H1 (cell line): Measurements from ENCODE around the gene POLR3C. TPM values are rescaled to one million over a fixed set of nuclear protein-coding genes. Genes with fewer than 3 reads are reported as not detected.
"Not testable (repeated sequence)": the region's sequence is repeated elsewhere in the genome, so short reads cannot be mapped to it uniquely, and the experiment has no call there.

ENCODE experiments used
- CTCF ChIA-PET: fragments of 300-600 bp; sonication (Branson Sonifier 250); formaldehyde crosslinking; loops from one replicate; lab custom pipeline; 2021; ENCODE audit not compliant: partially characterized antibody; lab: Charles Lee
- POLR2A ChIA-PET: fragments of 300-600 bp; sonication (Branson Sonifier 250); formaldehyde crosslinking; loops from one replicate; lab custom pipeline; 2021; ENCODE audit warnings: inconsistent platforms; ENCODE audit not compliant: partially characterized antibody; lab: Charles Lee
- DNase-seq, 2 experiments: peaks; one replicate each; pipeline versions ENCODE4 v3.0.0 to v3.0.0-alpha.2; 2010 to 2022; ENCODE audit warnings: low spot score in 2 of 2, low read depth in 1 of 2, mixed read lengths in 1 of 2
- FAIRE-seq: peaks from 2 replicates; lab custom pipeline; 2011; peaks lifted over from hg19 to GRCh38; lab: Jason Lieb, UNC
- H2AFZ ChIP-seq: 2 replicates; pipeline ENCODE4 v1.8.1; 2012; ENCODE audit warnings: low read length, inconsistent platforms
- H2AK5ac ChIP-seq: 2 replicates; pipeline ENCODE4 v1.6.1; 2013; ENCODE audit warnings: low read depth, low read length
- H2BK120ac ChIP-seq: replicated peaks from 2 replicates; pipeline ENCODE3; 2013; ENCODE audit warnings: low read depth, low read length, inconsistent platforms
- H2BK12ac ChIP-seq: 2 replicates; pipeline ENCODE4 v1.6.1; 2013; ENCODE audit warnings: low read depth, low read length
- H2BK15ac ChIP-seq: 2 replicates; pipeline ENCODE4 v1.6.1; 2013; ENCODE audit warnings: low read length
- H2BK20ac ChIP-seq: 2 replicates; pipeline ENCODE4 v1.6.1; 2013; ENCODE audit warnings: low read length
- H2BK5ac ChIP-seq: 2 replicates; pipeline ENCODE4 v1.6.1; 2013; ENCODE audit warnings: low read depth, low read length
- H3K14ac ChIP-seq: 2 replicates; pipeline ENCODE4 v1.6.1; 2013; ENCODE audit warnings: inconsistent platforms; ENCODE audit not compliant: insufficient read length
- H3K18ac ChIP-seq: 2 replicates; pipeline ENCODE4 v1.6.1; 2013; ENCODE audit warnings: low read length; ENCODE audit errors: extremely low read depth
- H3K23ac ChIP-seq: 2 replicates; pipeline ENCODE4 v1.6.1; 2013; ENCODE audit warnings: inconsistent platforms; ENCODE audit not compliant: insufficient read length
- H3K23me2 ChIP-seq: 2 replicates; pipeline ENCODE4 v1.6.1; 2013; ENCODE audit warnings: low read depth, low read length
- H3K27ac ChIP-seq: 2 replicates; pipeline ENCODE4 v1.6.1; 2011; ENCODE audit warnings: low read depth, low read length, inconsistent platforms
- H3K27me3 ChIP-seq, 4 experiments: replicated peaks in 1 of 4; 1 replicate in 1 of 4; 2 replicates in 3 of 4; pipeline versions ENCODE4 v1.6.1 to v1.8.1; 2011 to 2013; ENCODE audit warnings: low read length in 3 of 4, mild to moderate bottlenecking in 3 of 4, inconsistent platforms in 2 of 4, mixed read lengths in 2 of 4, moderate library complexity in 1 of 4; ENCODE audit not compliant: control insufficient read depth in 3 of 4, insufficient read depth in 3 of 4; ENCODE audit errors: extremely low read depth in 1 of 4
- H3K36me3 ChIP-seq, 4 experiments: 2 replicates each; pipeline versions ENCODE4 v1.6.1 to v1.8.1; 2011 to 2013; ENCODE audit warnings: mild to moderate bottlenecking in 4 of 4, low read length in 3 of 4, moderate library complexity in 2 of 4, control low read depth in 1 of 4, inconsistent platforms in 1 of 4; ENCODE audit not compliant: insufficient read depth in 4 of 4, control insufficient read depth in 2 of 4
- H3K4ac ChIP-seq: replicated peaks from 2 replicates; pipeline ENCODE3; 2013; ENCODE audit warnings: low read length, low read depth, mixed read lengths, inconsistent platforms; ENCODE audit not compliant: insufficient read length
- H3K4me1 ChIP-seq, 4 experiments: replicated peaks in 1 of 4; 1 replicate in 1 of 4; 2 replicates in 3 of 4; pipeline versions ENCODE4 v1.6.1 to v1.8.1; 2011 to 2013; ENCODE audit warnings: low read length in 3 of 4, inconsistent platforms in 2 of 4, mixed read lengths in 1 of 4; ENCODE audit not compliant: insufficient read depth in 4 of 4, control insufficient read depth in 3 of 4
- H3K4me2 ChIP-seq, 2 experiments: 2 replicates each; pipeline versions ENCODE4 v1.6.1 to v1.8.1; 2011 to 2013; ENCODE audit warnings: low read depth in 2 of 2, low read length in 2 of 2, control low read depth in 1 of 2, inconsistent platforms in 1 of 2, mild to moderate bottlenecking in 1 of 2; ENCODE audit not compliant: insufficient read depth in 1 of 2
- H3K4me3 ChIP-seq, 4 experiments: fragments of 200-600, 300-600 bp in 1 of 4; sonication (generic), shearing (Covaris generic), sonication (Bioruptor Twin) in 1 of 4; 2 replicates each; pipeline versions ENCODE4 v1.5.1 to v1.8.1; 2011 to 2016; ENCODE audit warnings: low read length in 4 of 4, low read depth in 3 of 4, control low read depth in 2 of 4, inconsistent platforms in 2 of 4, mild to moderate bottlenecking in 2 of 4, mixed read lengths in 1 of 4, moderate library complexity in 1 of 4; ENCODE audit not compliant: insufficient read depth in 2 of 4; ENCODE audit errors: extremely low read depth in 1 of 4
- H3K56ac ChIP-seq: replicated peaks from 2 replicates; pipeline ENCODE3; 2013; ENCODE audit warnings: low read depth, mild to moderate bottlenecking, mixed read lengths, low read length, inconsistent platforms; ENCODE audit not compliant: insufficient read length
- H3K79me1 ChIP-seq: 2 replicates; pipeline ENCODE4 v1.6.1; 2013; ENCODE audit warnings: low read depth, low read length, control low read depth
- H3K79me2 ChIP-seq, 2 experiments: 2 replicates each; pipeline versions ENCODE4 v1.6.1 to v1.8.1; 2012 to 2013; ENCODE audit warnings: low read length in 2 of 2, mild to moderate bottlenecking in 2 of 2, inconsistent platforms in 1 of 2; ENCODE audit not compliant: insufficient read depth in 2 of 2, control insufficient read depth in 1 of 2
- H3K9ac ChIP-seq, 4 experiments: replicated peaks in 1 of 4; 1 replicate in 1 of 4; 2 replicates in 3 of 4; pipeline versions ENCODE4 v1.6.1 to v1.8.1; 2011 to 2013; ENCODE audit warnings: low read depth in 3 of 4, low read length in 3 of 4, control low read depth in 2 of 4, mild to moderate bottlenecking in 2 of 4, moderate library complexity in 2 of 4, inconsistent platforms in 1 of 4; ENCODE audit errors: extremely low read depth in 1 of 4
- H3K9me3 ChIP-seq, 2 experiments: 2 replicates each; pipeline versions ENCODE4 v1.6.1 to v1.8.1; 2012 to 2013; ENCODE audit warnings: mild to moderate bottlenecking in 2 of 2, moderate library complexity in 2 of 2, control low read depth in 1 of 2, inconsistent platforms in 1 of 2, low read depth in 1 of 2, low read length in 1 of 2, mixed read lengths in 1 of 2; ENCODE audit not compliant: insufficient read depth in 2 of 2
- H4K20me1 ChIP-seq, 2 experiments: replicated peaks in 1 of 2; 2 replicates each; pipeline versions ENCODE3 to v1.8.1; 2011 to 2013; ENCODE audit warnings: inconsistent platforms in 2 of 2, low read length in 2 of 2, mild to moderate bottlenecking in 1 of 2; ENCODE audit not compliant: insufficient read depth in 2 of 2, control insufficient read depth in 1 of 2
- H4K5ac ChIP-seq: 2 replicates; pipeline ENCODE4 v1.6.1; 2013; ENCODE audit warnings: low read length, low read depth, mixed read lengths, inconsistent platforms; ENCODE audit not compliant: insufficient read length
- H4K8ac ChIP-seq: 2 replicates; pipeline ENCODE4 v1.8.0; 2013; ENCODE audit warnings: mild to moderate bottlenecking, moderate library complexity, low read length, inconsistent platforms; ENCODE audit not compliant: insufficient read depth; ENCODE audit errors: extremely low read depth
- H4K91ac ChIP-seq: replicated peaks from 2 replicates; pipeline ENCODE3; 2013; ENCODE audit warnings: low read length, mixed read lengths, inconsistent platforms; ENCODE audit not compliant: insufficient read length
- WGBS, 2 experiments: shearing (Covaris generic) in 1 of 2; methylation state at CpG; one replicate each; pipeline versions ENCODE4 v1.1.6 to v1.1.7; 2013 to 2015; ENCODE audit warnings: low lambda C conversion rate in 2 of 2, mixed read lengths in 2 of 2, inconsistent platforms in 1 of 2, low coverage in 1 of 2, missing lambda C conversion rate in 1 of 2; ENCODE audit not compliant: insufficient replicate concordance in 2 of 2, insufficient coverage in 1 of 2, insufficient read length in 1 of 2; ENCODE audit errors: extremely low coverage in 1 of 2, missing lambda C conversion rate in 1 of 2; 5-methylcytosine and 5-hydroxymethylcytosine counted together
- polyA plus RNA-seq, 7 experiments: library from polyadenylated mRNA; depleted of rRNA in 3 of 7; stranded (reverse) in 5 of 7; unstranded in 2 of 7; fragments of >200 nt in 5 of 7; fragments of 200-250 nt in 2 of 7; gene quantifications; 1 replicate in 5 of 7; 2 replicates in 1 of 7; 4 replicates in 1 of 7; pipeline versions ENCODE4 v1.2.1 to v1.2.3, GENCODE V29; 2011 to 2013; ENCODE audit warnings: missing spikeins in 2 of 7, mixed read lengths in 2 of 7
- total RNA-seq: library from RNA; stranded (reverse); fragmentation: NEBNext Ultra II Directional; extraction: Animal tissue kit (Norgen Biotek cat#: 25700); gene quantifications from 2 replicates; pipeline ENCODE4 v1.2.1, GENCODE V29; 2021

Gene POLR3C
- total and polyA plus RNA-seq, 2 of the 8 experiments (the other 6 are each of a cell fraction or from before 2014, with no cell fraction given) = 26.8 TPM

DNA sequence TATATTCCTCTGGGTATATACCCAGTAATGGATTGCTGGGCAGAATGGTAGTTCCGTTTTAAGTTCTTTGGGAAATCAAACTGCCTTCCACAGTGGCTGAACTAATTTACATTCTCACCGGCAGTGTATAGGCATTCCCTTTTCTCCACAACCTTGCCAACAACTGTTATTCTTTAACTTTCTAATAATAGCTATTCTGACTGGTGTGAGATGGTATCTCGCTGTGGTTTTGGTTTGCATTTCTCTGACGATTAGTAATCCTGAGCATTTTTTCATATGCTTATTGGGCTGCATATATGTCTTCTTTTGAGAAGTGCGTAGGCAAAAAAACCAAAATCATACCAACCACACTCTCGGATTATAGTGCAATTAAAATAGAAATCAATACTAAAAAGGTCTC, 5.9 kb upstream of the POLR3C start:
- H3K56ac ChIP-seq, H2BK120ac ChIP-seq, POLR2A ChIA-PET, H3K4ac ChIP-seq, H2AFZ ChIP-seq, H3K79me2 ChIP-seq, H2BK5ac ChIP-seq, H3K36me3 ChIP-seq, H2AK5ac ChIP-seq, DNase-seq, H3K4me1 ChIP-seq, H3K18ac ChIP-seq, H4K8ac ChIP-seq, H3K23me2 ChIP-seq, H3K9ac ChIP-seq, H3K79me1 ChIP-seq, H3K23ac ChIP-seq, FAIRE-seq, H3K27ac ChIP-seq, H4K91ac ChIP-seq, H3K14ac ChIP-seq, H4K5ac ChIP-seq, CTCF ChIA-PET, H4K20me1 ChIP-seq, H2BK15ac ChIP-seq, H2BK12ac ChIP-seq, H3K9me3 ChIP-seq, H2BK20ac ChIP-seq, H3K4me3 ChIP-seq, H3K27me3 ChIP-seq, H3K4me2 ChIP-seq: not testable (repeated sequence)
- 80% methylated on average over 4 of the region's 6 CpGs; no CpG with 5 or more reads in 1 of the 2 experiments for WGBS, 2 experiments

DNA sequence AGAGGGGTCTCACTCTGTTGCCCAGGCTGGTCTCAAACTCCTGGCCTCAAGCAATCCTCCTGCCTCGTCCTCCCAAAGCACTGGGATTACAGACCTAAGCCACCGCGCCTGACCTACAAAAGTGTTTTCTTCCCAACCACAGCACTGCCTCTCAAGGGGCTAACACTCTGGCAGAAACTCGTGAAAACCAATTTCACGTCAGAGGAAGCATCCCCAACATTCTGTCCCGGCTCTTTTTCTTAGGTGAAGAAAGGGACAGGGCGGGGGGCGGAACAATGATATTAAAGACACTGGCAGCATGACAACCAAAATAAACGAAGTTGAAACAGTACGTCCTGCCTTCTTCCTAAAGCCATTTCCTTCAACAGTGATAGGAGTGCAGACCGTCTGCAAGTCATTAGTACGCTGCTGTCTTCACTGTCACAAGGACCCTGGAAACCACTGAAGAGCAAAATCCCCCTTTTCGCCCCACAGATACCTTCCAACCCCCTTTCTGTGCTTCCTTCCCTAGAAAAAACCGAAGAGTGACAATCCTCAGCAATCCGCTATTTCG, 1.1 kb upstream of the POLR3C start:
- ChIA-PET CTCF (interaction anchor here (14.5 kb wide), 1 partner anchor 24 kb away, joined by 109 read pairs; the partner anchor contains the start of gene NUDT17), POLR2A (interaction anchor here (1.7 to 3.9 kb wide), 2 partner anchors 34 to 36 kb away, joined by 5 to 25 read pairs; partner anchors contain the start of gene PIAS3)
- H2BK12ac ChIP-seq, H3K79me1 ChIP-seq, H3K4me1 ChIP-seq, H3K27me3 ChIP-seq, H2AFZ ChIP-seq, H4K8ac ChIP-seq, H3K4me2 ChIP-seq, H3K23me2 ChIP-seq, H2BK5ac ChIP-seq, FAIRE-seq, H2AK5ac ChIP-seq, H3K4me3 ChIP-seq, H3K56ac ChIP-seq, DNase-seq, H3K9me3 ChIP-seq, H3K27ac ChIP-seq, H2BK15ac ChIP-seq, H2BK20ac ChIP-seq, H3K23ac ChIP-seq, H3K4ac ChIP-seq, H4K20me1 ChIP-seq, H3K18ac ChIP-seq, H3K14ac ChIP-seq, H4K5ac ChIP-seq, H4K91ac ChIP-seq, H2BK120ac ChIP-seq, H3K9ac ChIP-seq: not testable (repeated sequence)
- no CpG with 5 or more reads among the region's 16 CpGs for WGBS, 2 experiments
- Histone ChIP-seq H3K79me2 (peaks cover 0 to 16% of the 10 kb centered on the region in 2 experiments; a peak in 3 of 4 replicates), H3K36me3 (peaks cover 2 to 20% (median 14%) of the 10 kb centered on the region in 4 experiments; a peak in 7 of 8 replicates)
